Measurements from ENCODE around the gene BMPR1A. TPM values are rescaled to one million over a fixed set of nuclear protein-coding genes. Genes with fewer than 3 reads are reported as not detected.

Gene BMPR1A
- total and polyA plus RNA-seq, 10 of the 15 experiments (the other 5 are each of a cell fraction or from before 2014, with no cell fraction given) = 2.3 to 22.7 (median 13.1) TPM

GRCh38 chr10:86955501-86956194 is 199.2 kb downstream of the BMPR1A start:
- ChIA-PET SMC1A (ENCODE audit: uncharacterized antibody, unreplicated experiment) (interaction anchor here (1.2 kb wide), 1 partner anchor 17 kb away, joined by 3 read pairs; no protein-coding TSS in a partner anchor), POLR2A (interaction anchor here (0.6 to 1.4 kb wide), 2 partner anchors 12 to 142 kb away, joined by 4 read pairs; no protein-coding TSS in a partner anchor), CTCF (interaction anchor here (1.7 kb wide), 1 partner anchor 11 kb away, joined by 9 read pairs; no protein-coding TSS in a partner anchor), RAD21 (ENCODE audit: unreplicated experiment) (no interaction called here)
- intact Hi-C loops (cut with micrococcal nuclease; ENCODE audit: unreplicated experiment) (no loop called here), in situ Hi-C loops (cut with MboI) (no loop called here)
- FAIRE-seq (no peak), ATAC-seq (no peak), DNase-seq (ENCODE audit: low read depth, low spot score) (no peak)
- peaks cover 7% of the 10 kb centered on the region for H3K4me1 ChIP-seq (ENCODE audit: control insufficient read depth, insufficient read depth, low read length)
- H3K9ac ChIP-seq (ENCODE audit: control insufficient read depth, insufficient read depth, low read length) = no peak overlapping the region
- WGBS (ENCODE audit: insufficient coverage, insufficient replicate concordance, low lambda C conversion rate, missing lambda C conversion rate) = 56% methylated on average over 15 of the region's 16 CpGs
- no peaks in the 10 kb centered on the region for H3K36me3 ChIP-seq (ENCODE audit: control insufficient read depth in 2 of 2, insufficient read depth in 2 of 2, low read length in 1 of 2)
- no peaks in the 10 kb centered on the region for H4K20me1 ChIP-seq (ENCODE audit: control insufficient read depth, insufficient read depth)
- no peak overlapping the region for H2AFZ ChIP-seq (ENCODE audit: control insufficient read depth, low read depth, low read length)
- TF ChIP-seq ZBTB11 (CRISPR knock-in tag; IDR thresholded peaks at IDR 0.05) (no peak), RUNX3 (IDR thresholded peaks at IDR 0.05; ENCODE audit: low read length) (no peak), ZBTB4 (CRISPR knock-in tag; IDR thresholded peaks at IDR 0.05) (no peak), PKNOX1 (IDR thresholded peaks at IDR 0.05) (no peak), SUZ12 (IDR thresholded peaks at IDR 0.05; ENCODE audit: unreplicated experiment) (no peak), SMC3 (IDR thresholded peaks at IDR 0.05; ENCODE audit: borderline replicate concordance, low read length) (no peak), KLF5 (IDR thresholded peaks at IDR 0.05; ENCODE audit: partially characterized antibody) (no peak), EZH2 (IDR thresholded peaks at IDR 0.05; ENCODE audit: borderline replicate concordance, control insufficient read depth, low read depth, low read length) (no peak), SIN3A (IDR thresholded peaks at IDR 0.05; ENCODE audit: low read depth, low read length) (no peak), SMAD1 (IDR thresholded peaks at IDR 0.05; ENCODE audit: low read depth, partially characterized antibody) (no peak)
- no peaks in the 10 kb centered on the region for H3K79me2 ChIP-seq (ENCODE audit: control insufficient read depth, insufficient read depth, low read length)
- no TSS peak for BruUV-seq (replicated peaks)
- H3K4me2 ChIP-seq (ENCODE audit: control insufficient read depth, insufficient read depth) = no peak overlapping the region
- H3K27me3 ChIP-seq (replicated peaks in 1 of 2; ENCODE audit: control insufficient read depth in 2 of 2, insufficient read depth in 2 of 2, low read length in 1 of 2) = no peaks in the 10 kb centered on the region
- no peak overlapping the region for H3K27ac ChIP-seq (ENCODE audit: control insufficient read depth, insufficient read depth)
- H3K9me3 ChIP-seq (replicated peaks; ENCODE audit: control insufficient read depth, insufficient read depth, low read length) = no peaks in the 10 kb centered on the region; the same call in 2 of the 3 replicates
- H3K4me3 ChIP-seq = no peak overlapping the region

Measured in GM12878 (cell line).